GM21529 (cell line): Measurements from ENCODE around the gene SEZ6L.

ENCODE experiments used
- ATAC-seq: cut with Tn5 transposase; IDR thresholded peaks from one replicate; pipeline ENCODE4 v1.9.1; 2021; ENCODE audit not compliant: unreplicated experiment

The SEZ6L gene

DNA sequence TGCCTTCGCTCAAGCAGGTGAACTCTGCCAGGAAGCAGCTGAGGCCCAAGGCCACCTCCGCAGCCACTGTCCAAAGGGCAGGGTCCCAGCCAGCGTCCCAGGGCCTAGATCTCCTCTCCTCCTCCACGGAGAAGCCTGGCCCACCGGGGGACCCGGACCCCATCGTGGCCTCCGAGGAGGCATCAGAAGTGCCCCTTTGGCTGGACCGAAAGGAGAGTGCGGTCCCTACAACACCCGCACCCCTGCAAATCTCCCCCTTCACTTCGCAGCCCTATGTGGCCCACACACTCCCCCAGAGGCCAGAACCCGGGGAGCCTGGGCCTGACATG is 123.4 kb downstream of the SEZ6L start:
- no peak for ATAC-seq

DNA sequence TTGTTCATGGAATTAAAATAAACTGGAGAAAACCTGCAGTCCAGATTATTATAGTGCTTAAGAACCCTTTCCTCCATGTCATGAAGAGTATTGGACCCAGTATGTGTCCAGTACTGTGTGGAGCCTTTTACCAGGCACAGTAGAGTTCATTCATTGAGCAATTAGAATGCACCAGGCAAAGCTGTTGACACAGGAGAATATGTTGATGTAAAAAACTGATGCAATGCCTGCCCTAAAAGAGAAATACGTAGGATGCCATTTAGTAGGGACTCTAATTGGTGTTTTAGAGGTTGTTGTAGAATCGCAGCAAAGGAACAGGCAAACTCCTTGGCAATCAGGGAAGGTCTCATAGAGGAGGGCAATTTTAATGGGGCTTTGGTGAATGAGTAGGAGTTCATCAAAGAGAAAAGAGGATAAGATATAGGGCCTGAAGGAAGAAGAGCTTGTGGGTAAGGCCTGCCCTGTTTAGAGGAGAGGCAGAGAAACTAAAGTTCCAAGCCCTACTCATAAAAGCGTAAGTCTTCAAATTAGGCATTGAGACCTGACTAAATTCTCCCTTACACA is 126.4 kb downstream of the SEZ6L start:
- ATAC-seq = no peak

DNA sequence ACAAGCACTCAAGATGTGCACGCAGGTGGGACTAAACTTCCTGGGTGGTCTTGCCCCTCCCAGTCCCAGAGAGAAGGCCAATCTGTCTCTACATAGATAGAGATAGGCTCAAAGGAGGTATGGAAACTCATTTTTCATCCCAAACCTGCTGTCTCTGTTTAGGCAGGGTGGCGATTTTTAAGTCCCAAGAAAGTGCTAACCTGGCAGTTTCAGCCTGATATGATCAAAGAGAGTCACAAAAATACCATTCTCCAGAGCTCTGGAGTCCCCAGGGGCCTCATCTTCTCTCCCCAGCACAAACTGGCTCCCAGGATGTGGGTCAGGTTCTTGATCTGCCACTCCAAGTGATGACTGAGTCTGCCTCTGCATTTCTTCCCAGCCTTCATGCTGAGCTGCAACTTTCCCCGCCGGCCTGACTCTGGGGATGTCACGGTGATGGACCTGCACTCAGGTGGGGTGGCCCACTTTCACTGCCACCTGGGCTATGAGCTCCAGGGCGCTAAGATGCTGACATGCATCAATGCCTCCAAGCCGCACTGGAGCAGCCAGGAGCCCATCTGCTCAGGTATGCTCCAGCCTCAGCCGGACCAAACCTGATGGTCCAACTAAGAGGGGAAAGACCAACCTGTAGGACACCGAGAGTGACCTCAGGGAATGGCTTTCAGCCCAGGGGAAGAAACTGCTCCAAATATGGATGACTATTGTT is 129.5 kb downstream of the SEZ6L start:
- ATAC-seq = no peak

DNA sequence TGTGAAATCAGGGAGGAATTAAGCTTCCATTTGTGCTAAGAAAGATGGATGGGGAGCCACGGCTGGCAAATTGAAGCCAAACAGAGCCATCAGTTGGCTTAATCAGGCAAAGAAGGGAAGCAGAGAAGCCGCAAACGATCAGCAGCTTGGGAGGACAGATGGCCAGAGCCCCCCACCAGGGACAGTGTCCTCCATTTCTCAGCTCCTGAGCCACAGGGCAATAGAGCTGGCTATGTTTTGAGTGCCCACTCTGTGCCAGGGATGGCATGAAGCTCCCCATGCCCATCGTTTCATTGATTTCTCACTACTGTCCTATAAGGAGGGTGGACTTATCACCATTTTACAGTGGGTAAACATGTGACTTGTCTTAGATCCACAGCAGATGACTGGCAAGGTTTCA is 133.5 kb downstream of the SEZ6L start:
- no peak for ATAC-seq

DNA sequence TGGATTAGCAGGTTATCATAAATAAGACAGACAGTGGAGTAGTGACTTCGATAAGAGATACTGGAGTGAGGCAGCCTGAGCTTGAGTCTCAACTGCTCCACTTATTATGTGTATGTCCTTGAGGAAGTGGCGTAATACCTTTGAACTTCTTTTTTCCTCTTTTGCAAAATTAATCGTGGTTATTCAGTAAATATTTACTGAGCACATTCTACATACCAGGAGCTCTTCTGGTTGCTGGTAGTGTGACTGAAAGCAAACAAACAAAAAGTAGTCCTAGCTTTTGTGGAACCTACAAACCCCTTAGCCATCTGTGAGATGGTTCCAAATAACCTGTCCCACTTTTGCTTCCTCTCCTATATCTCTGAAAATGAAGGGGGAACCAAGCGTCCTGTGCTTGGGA is 134.2 kb downstream of the SEZ6L start:
- ATAC-seq = no peak

DNA sequence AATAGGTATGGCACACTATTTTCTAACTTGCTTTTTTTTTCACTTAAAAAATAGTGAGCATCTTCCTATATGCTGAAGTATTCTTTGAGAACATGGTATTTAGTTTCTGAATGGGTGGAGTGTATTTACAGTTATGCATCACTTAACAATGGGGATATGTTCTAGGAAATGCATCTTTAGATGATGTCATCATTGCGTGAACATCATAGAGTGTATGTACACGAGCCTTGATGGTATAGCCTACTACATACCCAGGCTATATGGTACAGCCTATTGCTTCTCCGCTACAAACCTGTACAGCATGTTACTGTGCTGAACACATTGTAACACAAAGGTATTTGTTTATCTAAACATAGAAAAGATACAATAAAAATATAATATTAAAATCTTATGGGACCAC is 135.5 kb downstream of the SEZ6L start:
- no peak for ATAC-seq

DNA sequence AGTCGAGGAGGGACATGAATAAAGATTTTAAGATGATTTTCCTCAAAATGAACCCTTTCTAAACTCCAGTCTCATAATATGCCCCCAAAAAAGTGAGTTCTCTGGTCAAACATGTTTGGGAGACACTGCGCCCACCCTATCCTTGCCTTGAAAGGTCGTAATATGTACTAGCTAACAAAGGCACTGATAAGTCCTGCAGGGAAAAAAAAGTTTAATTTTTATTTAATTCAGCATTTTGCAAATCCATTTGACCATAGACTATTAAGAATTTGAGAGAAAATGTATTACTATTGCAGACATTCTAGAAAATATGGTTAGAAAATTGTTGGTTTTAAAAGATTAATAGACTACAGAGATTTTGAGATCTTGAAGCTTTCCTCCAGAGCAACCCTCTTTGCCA is 139.2 kb downstream of the SEZ6L start:
- no peak for ATAC-seq

DNA sequence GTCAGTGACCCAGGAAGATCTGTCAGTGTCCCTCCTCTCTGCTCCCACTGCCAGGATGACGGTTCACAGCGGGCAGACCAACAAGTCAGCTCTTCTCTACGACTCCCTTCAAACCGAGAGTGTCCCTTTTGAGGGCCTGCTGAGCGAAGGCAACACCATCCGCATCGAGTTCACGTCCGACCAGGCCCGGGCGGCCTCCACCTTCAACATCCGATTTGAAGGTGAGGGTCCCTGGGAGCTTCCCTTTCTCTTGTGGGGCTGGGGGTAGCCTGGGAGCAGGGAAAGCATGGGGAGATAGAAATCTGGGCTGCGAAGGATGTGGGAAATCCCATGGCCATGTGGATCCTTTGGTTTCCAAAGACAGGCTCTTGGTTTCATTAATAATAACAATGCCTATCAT is 141.4 kb downstream of the SEZ6L start:
- no peak for ATAC-seq

DNA sequence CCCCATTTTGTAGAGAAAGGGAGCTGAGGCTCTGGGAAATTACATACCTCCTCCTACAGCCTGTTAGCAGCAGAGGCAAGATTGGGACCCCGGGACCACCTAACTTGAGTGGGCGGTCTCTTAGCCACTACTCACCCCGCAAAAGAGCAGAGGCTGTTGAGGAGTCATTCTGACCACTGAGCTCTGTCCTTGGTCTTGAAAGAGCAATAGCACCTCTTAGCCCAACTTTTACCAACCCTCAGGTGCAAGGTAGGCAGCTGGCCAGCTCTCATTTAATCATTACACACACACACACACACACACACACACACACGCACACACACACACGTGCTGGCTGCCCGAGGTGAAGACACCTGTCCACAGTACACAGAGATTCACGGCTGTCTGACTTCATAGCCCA is 144.0 kb downstream of the SEZ6L start:
- ATAC-seq = no peak

DNA sequence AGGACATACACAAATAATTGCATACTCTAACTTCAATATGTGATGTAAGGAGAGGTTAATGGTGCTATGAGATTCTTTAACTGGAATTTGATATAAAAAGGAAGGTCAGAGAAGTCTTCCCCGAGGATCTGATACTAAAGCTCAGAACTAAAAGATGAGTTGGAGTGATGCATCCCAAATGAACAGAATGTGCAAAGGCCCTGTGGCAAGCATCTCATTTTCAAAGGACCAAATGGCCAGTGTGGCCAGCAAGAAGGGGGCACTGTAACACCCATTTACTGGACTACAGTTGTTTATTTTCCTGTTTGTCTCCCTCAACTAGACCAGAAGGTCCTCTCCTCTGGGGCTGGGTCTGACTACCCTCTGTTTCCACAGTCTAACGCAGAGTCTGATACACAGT is 144.9 kb downstream of the SEZ6L start:
- ATAC-seq = no peak

DNA sequence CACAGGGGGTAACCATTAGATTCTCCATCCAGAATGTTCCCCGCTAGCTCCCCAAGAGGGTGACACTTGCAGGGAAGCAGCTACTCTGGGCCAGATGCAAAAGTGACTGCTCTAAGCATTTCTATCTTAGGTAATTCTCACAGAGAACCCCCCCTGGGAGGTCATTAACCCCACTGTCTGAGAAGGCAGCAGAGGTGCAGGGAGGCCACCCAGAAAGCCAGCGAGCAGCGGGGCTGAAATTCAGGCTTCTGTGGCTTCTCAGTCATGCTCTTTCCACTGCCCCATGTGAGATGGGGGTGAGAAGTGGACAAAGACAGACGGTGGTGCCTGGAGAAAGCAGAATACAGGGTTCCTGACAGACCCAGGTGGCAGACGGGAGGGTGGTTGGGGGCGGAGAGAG is 145.4 kb downstream of the SEZ6L start:
- no peak for ATAC-seq

DNA sequence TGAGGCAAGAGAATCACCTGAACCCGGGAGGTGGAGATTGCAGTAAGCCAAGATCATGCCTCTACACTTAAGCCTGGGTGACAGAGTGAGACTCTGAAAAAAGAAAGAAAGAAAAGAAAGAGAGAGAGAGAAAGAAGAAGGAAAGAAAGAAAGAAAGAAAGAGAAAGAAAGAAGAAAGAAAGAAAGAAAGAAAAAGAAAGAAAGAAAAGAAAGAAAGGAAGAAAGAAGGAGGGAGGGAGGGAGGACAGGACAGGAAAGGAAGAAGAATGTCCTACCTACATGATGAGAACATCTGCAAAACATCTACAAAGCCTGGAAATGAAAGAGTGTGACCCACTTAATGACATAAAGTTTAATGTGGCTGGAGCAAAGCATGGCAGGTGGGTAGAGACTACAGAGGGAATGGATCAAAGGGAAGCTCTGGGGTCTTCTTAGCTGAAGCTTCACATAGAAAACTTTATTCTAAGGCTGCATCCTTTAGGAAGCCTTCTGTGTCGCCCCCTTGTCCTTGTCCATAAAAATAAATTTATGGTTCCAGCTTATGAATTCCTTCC is 147.5 kb downstream of the SEZ6L start:
- ATAC-seq = no peak

DNA sequence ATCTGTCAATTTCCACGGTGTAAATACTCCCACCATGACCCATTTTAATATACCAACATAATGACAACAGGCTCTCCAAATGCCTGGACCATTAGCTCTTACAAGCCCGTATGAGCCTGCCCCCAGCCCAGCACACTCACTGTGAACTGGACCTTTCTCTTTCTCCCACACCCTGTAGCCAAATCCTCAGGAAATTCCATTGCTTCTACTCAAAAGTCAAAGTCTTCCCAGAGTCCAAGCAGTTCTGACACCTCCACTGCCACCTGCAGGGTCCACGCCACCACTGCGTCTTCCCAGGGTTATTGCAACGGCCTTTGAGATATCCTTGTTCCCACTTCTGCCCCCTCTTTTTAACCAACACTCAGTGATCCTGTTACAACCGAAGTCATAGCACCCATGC is 149.7 kb downstream of the SEZ6L start:
- ATAC-seq = no peak

DNA sequence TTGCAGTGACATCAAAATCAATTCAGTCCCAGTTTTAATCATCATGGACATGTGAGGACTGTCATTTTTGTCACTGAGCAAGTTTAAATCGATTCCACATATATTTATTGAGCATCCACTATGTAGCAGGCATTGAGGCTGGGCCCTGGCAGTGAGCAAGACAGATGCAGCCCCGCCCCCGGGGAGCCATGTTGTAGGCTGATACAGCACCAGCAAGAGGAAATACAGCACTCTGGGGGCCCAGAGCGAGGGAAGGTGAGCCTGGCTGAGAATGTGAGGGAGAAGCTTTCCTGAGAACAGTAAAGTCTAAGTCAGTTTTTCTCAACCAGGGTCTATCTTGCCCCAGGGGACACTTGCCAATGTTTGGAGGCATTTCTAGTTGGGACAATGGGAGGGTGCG is 151.2 kb downstream of the SEZ6L start:
- no peak for ATAC-seq

DNA sequence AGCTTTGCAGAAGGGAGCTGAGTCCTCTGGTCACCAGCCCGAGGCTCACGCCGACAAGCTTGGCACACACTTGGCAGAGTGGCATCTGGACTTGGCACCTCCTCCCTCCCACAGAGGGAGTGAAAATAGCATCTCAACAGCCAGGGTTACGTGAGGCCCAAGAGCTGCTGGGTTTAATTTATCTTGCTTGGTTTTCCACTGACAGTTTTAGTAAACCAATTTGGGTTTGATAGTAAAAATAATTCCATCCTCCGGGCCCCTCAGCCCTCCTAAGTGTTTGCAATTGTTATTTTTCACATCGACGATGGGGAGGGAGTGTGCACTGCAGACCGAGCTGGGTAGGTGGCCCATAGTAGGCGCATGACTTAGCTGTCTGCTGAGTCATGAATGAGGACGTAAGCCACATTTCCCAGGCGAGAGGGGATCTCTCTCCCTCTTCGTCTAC is 152.2 kb downstream of the SEZ6L start:
- no peak for ATAC-seq

DNA sequence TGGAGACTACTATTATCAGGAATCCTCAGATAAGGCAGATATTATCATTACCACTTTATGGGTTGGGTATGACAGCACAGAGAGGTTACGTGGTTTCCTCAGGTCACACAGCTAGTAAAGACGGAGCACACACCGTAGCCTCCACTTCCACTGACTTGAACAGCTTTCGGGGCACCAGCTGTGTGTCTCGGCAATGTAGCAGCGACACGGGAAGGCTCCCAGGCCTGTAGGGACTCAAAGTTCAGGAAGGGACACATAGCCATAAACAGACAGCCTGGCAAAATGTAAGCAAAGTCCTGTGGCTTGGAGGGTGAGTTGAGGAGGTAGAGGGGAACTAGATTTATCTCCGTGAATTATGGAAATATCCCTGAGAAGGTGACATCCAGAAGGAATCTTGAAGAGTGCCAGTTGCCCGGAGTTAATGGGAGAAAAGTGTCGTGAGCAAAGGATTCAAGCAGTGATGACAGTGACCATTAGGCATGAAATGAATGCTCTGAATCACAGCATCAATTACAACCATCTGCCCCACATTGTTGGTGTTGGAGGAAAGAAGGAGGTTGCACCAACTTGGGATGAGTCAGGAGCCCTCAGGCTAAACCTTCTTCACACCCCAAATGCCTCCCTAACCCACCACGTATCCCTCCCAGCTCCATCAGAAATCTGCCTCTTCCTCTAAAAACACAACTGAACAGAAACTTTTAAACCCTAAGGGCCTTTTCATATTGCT is 153.1 kb downstream of the SEZ6L start:
- ATAC-seq = no peak

DNA sequence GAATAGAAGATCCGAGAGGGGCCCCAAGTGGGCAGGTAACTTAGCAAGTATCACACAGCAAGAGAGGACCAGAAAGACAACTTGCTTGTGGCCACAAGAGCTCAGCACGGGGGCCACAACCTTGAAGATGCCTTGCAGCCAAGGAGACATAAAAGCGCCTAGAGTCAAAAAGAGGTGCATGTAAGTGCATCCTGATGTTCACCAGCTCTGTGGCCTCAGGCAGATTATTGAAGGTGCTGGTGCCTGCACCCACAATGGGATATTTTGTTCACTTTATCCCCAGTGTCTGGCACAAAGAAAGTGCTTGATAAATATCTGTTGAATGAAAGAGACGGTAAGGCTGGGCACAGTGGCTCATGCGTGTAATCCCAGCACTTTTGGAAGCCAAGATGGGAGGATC is 153.8 kb downstream of the SEZ6L start:
- ATAC-seq = no peak

DNA sequence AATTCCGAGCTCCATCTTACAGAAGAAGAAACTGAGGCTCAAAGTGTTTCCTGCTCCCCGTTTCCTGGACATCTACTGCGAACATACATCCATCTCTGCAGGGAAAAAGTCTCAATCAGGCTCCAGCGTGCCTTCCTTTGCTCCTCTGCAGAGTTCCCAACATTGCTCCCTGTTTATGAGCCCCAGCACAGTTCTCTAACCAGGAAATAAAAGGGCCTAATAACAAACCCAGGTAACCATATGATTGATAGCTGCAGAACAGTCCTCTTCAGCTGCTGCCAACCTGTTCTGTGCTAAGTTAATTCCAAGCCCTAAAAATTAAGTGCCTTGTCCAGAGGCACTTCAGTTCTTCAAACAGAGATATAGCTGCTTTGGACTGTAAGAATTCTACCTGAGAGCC is 154.9 kb downstream of the SEZ6L start:
- ATAC-seq = no peak

DNA sequence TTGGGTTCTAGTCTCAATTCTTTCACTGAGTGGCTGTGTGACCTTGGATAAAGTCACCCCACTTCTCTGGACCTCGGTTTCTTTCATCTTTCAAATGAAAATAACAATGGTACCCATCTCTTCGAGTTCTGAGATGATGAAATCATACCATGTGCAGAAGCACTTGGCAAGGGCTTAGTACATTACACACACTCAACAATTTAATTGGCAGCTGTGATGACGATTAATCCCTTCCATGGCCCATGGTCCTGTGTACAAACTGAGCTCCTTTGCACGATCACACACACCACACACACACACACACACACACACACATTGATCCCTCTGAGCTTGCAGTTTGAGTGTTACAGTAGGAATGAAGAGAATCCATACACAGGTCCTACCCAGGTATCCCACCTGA is 156.4 kb downstream of the SEZ6L start:
- ATAC-seq = no peak

DNA sequence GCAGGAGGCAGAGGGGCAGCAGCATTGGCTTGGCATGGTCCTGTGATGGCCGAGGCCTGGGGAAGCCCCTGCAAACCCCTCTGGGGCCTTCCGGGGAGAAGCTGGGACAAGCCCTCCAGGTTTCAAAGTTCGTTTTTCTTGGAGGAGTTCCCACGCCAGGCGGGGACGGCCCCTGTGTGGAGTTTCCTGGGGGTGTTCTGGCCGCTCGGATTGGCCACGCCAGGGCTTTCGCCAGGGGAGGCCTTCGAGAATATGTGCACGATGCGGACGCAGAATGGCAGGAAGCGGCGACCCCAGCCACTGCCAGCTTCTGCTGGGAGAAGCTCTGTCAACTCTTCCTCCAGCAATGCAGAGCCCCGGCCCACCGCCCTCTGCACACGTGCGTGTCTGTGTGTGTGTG is 157.5 kb downstream of the SEZ6L start:
- no peak for ATAC-seq

DNA sequence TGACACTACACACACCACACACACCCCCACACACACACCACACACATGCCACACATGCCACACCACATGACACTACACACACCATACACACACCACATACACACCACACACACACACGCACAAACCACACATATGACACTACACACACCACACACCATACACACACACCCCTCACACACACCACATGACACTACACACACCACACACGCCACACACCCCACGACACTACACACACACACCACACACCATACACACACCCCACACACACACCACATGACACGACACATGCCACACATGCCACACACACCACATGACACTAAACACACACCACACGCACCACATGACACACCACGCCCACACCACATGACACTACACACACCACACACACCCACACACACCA is 158.0 kb downstream of the SEZ6L start:
- ATAC-seq = no peak

DNA sequence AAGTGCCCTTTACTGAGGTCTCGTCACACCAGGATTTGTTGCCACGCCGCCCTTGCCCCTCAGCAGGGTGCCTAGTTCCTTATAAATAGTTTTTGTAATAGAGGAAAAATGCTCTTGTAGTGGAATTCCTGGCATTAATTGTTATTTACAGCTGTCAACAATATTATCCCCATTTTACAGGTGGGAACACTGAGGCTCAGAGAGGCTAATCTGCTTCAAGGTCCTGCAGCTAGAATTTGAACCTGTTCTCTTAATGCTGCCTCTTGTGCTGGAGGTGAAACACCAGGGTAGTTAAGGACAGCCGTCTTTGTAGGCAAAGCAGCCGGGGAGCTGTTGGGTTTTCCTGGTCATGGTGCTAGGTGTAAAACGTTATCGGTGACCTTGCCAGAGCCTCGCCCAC is 159.0 kb downstream of the SEZ6L start:
- no peak for ATAC-seq
